ENCODE data around the gene POLA2.
"Not testable (repeated sequence)": the region's sequence is repeated elsewhere in the genome, so short reads cannot be mapped to it uniquely, and the experiment has no call there.

The POLA2 gene

GRCh38 chr11:65242389-65242788, 19.4 kb upstream of the POLA2 start:
- FAIRE-seq, result no peak

DNA sequence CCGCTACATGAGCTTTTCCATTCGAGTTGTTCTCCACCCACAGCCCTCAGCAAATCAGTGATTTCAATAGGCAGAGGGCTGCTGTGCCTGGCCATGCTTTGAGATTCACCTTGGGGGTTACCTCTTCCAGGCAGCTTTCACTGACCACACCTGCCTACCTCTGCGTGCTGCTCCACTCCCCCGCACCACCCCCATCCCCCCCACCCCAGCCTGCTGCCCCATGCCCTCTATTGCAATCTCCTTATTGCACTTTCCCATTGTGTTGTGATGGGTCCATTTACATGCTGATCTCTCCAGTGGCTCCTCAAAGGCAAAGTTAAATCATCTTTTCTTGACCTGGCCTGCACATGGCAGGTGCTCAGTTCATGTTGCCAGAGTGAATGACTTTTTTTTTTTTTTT, 18.0 kb upstream of the POLA2 start:
- no peak for FAIRE-seq

GRCh38 chr11:65245046-65245445, 16.7 kb upstream of the POLA2 start:
- not testable (repeated sequence) for FAIRE-seq

- FAIRE-seq, result no peak
Observed at GRCh38 chr11:65246506-65246905, 15.3 kb upstream of the POLA2 start.

GRCh38 chr11:65248184-65248710, 13.5 kb upstream of the POLA2 start:
- FAIRE-seq, result not testable (repeated sequence)

GRCh38 chr11:65251476-65251875, 10.3 kb upstream of the POLA2 start:
- no peak for FAIRE-seq

- FAIRE-seq, result no peak
Observed at GRCh38 chr11:65254724-65255123, 7.0 kb upstream of the POLA2 start.

GRCh38 chr11:65258988-65259387, 2.8 kb upstream of the POLA2 start:
- FAIRE-seq, result no peak

- no peak for FAIRE-seq
Observed at GRCh38 chr11:65260302-65260701, 1.5 kb upstream of the POLA2 start.

DNA sequence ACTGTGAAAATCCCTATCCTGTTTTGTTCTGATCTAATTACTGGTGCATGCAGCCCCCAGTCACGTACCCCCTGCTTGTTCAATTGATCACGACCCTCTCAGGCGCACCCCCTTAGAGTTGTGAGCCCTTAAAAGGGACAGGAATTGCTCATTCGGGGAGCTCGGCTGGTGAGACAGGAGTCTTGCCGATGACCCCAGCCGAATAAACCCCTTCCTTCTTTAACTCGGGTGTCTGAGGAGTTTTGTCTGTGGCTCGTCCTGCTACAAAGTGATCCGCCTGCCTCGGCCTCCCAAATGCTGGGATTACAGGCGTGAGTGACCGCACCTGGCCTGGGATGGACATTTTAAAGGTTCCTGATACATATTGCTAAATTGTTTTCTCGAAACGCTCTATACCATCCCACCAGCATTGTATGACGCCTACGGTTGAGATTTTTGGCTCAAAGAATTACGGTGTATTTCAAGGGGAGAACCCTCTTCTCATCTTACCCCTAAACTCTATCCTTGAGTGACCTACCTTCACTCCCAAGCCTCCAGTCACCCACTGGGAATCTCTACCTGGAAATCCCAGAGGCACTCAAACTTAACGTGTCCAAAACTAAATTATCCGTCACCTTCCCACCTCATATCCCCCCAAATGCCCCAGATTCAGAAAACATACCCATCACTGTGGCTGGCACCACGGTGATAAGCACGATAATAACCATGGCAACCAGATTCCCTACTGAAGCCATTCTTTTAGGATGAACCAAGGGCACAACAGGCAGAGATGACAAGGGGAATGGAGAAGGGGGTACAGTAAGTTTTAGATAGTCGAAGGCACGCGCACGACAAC, 789 bp upstream of the POLA2 start:
- FAIRE-seq, result no peak

GRCh38 chr11:65262381-65262680, 569 bp downstream of the POLA2 start:
- no peak for FAIRE-seq

- FAIRE-seq, result no peak
Observed at GRCh38 chr11:65262776-65263175, 1.0 kb downstream of the POLA2 start.

- FAIRE-seq, result not testable (repeated sequence)
Observed at GRCh38 chr11:65264747-65265146, 3.0 kb downstream of the POLA2 start.

DNA sequence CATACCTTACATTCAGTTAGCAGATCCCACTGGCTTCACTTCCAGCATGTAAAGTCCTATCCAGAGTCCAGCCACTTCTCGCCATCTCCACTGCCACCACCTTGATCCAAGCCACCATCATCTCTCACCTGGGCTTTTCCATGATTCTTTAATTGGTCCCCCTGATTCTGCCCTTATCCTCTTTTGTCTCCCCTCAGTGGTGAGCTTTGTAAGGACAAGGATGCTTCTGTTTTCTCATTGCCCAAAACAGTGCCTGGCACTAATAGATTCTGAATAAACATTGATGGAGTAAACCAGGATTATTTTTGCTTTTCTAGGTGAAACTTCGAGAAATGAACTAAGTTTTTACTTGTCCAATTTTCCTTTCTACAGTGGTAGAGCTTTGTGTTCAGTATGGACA, 4.4 kb downstream of the POLA2 start:
- FAIRE-seq, result no peak

DNA sequence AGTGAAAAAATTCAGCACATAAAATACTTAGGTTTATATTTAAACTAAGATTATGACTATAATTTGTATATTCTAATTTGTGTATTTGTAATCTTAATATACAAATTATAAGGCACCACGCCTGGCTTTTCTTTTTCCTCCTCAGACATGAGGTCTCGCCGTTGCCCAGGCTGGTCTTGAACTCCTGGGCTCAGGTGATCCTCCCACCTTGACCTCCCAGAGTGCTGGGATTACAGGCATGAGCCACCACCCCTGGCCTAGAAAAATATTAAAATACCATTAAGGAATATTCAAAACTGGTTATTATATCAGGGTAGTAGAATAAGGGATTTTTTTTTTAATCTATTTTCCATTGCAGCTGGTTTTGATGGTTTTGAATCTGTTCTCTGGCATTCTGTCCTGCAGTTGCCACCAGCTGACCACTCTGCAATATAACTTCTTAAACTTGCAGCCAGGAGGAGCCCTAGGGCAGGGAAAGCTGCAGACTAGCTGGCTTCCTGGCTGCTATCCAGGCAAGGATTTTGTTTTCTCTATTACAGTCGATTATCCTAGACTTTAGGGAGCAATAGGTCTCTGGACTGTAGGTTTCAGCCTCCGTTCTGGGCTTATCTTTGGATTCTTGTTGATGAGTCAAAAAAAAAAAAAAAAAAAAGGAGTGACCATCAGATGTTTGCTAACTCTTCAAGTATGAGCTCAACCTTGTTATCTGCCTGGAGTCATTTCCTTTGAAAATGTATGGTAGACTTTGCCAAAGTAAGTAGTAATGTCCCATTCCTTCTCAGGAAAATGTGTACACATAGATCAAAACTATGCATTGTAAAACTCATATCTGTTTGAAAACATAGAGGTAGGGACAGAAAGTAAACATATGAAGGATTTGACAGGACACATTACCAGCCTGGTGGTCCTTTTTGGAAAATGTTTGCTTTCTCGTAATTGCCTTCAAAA, 13.2 kb downstream of the POLA2 start:
- FAIRE-seq, result peak; percentile 87

DNA sequence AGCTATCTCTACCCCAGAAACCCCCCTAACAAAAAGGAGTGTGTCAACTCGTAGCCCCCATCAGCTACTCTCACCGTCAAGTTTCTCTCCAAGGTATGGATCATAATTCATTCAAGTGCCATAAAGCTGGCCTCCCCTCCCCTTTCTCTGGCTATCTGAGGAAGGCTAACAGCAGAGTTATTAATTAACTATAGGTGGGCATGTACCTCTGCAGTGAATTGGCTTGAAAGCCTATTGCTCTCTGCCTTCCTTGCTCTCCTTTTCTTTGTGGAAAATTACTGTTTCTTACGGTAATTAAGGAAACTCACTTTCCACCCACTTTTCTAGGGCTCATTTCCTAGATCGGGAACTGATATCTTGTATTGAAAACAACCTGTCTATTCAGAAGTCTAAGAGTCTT, 14.1 kb downstream of the POLA2 start:
- FAIRE-seq, result no peak

GRCh38 chr11:65277631-65278277, 16.0 kb downstream of the POLA2 start:
- no peak for FAIRE-seq

DNA sequence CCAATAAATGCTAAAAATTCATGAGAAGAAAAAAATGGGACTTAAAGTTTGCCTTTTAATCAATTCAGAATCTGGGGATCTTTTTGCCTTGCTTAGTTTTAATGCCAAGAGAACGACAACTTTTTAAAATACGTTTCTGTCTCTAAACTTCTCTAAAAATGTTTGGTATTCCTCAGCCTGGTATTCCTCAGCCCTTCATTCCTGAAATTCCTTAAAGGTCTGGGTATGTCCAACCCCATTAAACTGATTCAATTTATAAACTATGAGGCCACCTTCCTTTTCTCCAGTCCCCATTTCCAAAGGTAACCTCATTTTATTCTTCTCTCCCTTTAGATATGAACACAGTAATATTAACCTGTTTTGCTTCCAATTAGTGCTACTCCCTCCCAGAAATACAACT, 16.6 kb downstream of the POLA2 start:
- FAIRE-seq, result no peak

- no peak for FAIRE-seq
Observed at GRCh38 chr11:65279279-65279678, 17.5 kb downstream of the POLA2 start.

DNA sequence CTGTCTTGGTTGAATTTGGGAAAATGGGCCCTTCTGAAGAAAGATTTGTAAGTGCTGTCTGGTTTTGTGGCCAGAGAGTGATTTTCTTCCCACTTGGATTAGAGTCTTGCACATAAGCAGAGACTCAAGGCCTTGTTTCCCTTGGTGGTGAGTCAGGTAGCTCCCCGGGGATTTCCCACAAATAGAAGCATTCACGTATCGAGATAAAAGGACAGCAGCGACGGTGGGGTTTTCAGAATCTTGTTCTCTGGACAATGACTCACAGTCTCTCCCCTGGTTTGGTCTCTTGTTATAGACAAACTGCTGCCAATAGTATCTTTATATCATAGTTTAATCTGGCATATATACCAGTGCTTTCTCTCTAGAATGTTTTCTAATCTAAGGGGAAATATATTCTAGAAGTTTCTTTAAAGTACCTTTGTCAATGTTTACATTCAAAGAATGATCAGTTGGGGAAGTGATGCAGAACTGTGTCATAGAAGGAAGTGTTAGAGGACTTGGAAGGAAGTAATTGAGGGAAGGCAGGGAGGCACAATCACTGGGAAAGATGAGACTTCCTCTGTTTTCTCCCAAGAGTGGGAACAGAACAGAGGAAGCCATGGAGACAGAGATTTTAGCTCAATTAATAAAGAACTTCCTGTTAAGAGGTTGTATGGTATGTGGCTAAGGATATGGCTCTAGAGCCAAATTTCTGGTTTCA, 18.1 kb downstream of the POLA2 start:
- no peak for FAIRE-seq

DNA sequence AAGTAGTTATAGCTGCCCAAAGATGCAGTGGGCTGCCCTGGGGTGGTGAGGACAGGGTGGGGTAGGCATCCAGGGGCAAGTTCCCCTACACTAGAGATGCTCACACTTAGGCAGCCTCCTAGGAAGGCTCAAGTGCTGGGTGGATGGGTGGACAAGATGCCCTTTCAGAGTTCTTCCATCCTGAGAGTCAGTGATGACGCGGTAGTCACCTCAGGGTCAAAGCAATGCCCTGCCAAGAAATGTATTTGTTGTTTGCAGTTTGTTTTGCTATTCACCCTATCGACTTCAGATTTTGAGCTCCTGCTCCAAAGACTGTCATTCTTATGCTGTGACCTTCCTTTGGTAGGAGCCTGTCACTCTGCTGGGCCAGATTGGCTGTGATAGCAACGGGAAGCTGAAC, 18.9 kb downstream of the POLA2 start:
- FAIRE-seq, result no peak

DNA sequence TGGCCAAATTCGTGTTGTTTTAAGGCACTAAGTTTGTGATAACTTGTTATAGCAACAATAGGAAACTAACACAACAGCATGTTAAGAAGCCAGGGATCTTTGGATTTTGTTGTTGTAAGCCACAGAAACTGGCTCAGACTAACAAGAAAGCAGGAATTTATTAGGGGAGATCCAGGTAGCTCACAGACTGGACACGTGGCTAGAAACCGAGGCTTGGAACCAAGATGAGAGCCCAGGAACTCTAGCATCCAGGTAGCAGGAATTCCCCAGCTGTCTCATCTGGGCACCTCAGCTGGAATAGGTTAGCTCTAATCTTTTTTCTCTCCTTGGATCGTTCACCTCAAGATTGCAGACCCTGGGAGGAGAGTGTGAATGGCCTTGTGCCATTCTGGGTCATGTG, 24.9 kb downstream of the POLA2 start:
- no peak for FAIRE-seq

- no peak for FAIRE-seq
Observed at GRCh38 chr11:65287601-65288000, 25.8 kb downstream of the POLA2 start.

Data from G401.6 (cell line).